Measurements from ENCODE around the gene MPPED2.

MPPED2 gene, protein sequence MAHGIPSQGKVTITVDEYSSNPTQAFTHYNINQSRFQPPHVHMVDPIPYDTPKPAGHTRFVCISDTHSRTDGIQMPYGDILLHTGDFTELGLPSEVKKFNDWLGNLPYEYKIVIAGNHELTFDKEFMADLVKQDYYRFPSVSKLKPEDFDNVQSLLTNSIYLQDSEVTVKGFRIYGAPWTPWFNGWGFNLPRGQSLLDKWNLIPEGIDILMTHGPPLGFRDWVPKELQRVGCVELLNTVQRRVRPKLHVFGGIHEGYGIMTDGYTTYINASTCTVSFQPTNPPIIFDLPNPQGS

DNA sequence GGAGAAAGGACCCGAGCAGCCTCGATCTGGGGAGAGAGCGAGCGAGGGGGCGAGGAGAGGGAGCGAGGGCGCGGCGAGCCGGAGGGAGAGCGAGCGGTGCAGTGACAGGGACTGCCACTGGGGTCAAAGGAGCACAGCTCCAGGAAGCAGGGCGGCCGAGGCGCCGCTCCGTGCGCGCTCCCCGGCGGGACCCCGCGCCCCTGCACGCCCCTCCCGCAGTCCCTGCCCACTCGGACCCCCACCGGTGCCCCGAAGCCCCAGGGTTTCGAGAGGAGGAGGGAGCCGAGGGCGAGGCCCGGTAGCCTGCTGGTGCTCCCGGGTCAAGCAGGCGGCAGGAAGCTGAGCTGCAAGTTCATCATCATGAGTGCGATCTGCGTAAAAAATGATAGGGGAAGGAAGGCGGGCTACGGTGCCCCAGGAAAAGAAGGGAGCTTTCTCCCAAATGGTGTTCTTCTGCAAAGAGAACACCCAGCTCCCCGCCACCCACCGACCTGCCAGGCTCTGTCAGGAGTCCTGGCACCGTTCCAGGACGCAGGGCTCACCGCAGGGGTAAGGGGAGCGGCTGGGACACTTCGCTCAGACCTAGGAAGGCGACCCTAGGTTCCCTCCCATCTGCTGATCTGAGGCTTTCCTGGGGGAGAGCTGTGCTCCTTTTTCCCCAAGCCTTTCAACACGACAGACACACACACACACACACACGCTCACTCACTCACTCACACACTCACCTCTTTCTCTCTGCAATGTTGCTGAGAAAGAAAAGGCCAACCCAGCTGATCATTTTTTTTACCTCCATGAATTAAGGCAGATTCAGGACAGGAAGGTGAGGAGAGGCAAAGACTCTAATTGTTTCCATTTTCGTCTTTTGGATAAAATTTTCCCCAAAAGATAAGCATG lies at the start of gene MPPED2:
MPPED2 (minus strand) TSS at position 103 of the 894 bp plus-strand sequence. CDS start 5,980 bp downstream, outside the sequence.
- DNase-seq: no peak

DNA sequence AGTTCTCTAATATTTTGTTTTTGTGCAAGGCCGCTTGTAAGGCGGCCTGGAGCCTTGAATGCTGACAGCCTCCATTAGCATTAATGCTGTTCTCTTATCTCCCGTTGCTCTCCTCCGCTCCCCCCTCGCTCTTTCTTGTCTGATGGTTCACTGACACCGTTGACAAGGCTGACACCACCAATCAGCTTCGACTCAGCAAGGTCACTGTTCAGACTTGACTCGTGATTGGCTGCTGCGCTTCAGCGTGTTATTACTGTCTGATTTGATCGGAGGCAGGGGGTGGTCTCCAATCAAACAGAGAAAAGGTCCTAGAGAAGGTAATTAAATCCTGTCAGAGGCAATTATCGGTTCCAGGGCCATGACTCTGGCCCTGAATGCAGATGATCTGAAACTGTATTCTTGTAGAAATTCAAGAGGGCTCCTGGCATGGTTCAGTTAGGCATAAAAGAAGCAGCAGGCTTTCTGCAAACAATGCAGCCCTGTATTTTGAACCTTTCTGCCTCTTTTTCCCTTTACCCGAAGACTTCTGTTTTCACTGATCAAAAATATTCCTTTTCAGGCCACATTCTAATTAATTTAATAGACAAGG lies 49.3 kb upstream of the MPPED2 start:
- no peak for DNase-seq

DNA sequence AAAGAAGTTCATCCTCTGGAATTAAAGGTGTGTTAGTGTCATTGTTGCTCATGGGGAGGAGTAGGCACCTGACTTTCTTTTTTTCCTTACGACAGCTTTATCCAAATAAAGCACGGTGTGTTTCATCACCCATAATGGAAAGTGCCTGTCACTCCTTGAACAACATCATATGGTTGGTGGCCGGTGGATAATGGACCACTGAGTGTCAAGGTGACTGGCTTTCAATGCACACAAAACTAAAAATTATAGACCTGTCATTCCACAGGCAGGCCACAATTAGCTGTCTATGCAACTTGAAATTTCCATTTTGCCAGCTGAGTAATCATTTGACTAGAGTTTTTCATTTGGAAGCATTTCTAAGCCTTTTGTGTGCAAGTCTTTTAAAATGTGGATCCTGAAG lies 45.0 kb upstream of the MPPED2 start:
- no peak for DNase-seq

DNA sequence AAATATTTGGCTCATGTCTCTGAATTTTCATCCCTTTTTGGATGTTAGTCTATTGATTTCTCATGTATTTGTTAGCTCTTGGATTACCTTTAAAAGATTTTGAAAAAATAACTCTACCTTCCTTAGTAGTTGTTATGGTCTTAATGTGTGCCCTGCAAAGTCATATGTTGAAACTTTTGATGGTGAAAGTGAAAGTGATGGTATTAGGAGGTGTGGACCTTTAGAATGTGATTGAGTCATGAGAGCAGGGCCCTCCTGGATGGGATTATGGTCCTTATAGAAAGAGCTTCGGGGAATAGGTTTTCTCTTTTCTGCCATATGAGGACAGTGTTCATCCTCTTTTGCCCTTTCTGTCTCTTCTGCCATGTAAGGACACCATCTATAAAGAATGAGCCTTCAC lies 33.6 kb upstream of the MPPED2 start:
- no peak for DNase-seq

DNA sequence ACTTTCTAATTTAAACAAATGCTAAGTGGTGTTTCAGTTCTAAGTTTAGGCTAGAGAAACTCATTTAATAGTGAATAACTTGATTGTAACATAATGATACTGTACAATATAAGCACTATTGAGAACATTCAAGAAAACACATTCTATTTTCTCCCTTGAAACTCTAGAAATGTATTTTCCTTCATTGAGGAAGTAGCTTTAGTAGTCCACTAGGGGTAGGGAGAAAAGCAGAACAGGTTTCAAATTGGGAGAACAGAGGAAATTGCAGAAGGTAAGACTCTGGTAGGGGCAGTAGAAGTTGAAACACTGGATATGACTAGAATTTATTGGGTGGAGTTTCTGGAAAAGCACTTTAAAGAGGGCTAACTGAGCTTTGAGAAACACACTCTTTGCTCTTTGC lies 31.6 kb upstream of the MPPED2 start:
- DNase-seq: no peak

DNA sequence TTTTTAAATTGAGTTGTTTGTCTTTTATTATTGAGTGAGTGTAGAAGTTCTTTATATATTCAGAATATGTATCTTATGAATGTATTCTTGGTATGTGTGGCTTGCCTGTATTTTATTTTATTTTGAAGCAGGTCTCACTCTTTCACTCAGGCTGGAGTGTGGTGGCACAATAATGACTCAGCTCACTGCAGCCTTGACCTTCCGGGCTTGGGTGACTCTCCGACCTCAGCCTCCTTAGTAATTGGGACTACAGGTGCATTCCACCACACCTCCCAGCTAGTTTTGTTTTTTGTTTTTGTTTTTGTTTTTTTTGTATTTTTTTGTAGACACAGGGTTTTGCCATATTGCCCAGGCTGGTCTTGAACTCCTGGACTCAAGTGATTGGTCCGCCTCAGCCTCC lies 24.5 kb upstream of the MPPED2 start:
- no peak for DNase-seq

DNA sequence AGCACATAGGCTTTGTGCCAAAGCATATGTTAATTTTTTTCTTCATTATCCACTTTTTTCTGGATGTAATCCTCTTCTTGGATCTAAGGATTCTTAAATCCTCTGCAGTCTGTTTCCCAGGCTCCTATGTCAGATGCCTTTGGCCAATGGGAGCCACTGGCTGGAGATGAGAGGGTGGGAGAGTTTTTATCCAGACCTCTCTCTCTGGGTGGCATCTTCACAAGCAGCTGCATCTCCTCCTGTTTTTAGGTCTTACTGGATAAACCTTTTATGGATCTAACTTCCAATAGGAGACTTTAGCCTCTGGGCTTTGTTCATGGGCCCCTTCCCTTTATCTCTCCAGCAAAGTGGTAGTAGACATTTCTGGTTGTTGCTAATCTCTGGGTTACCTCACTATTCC lies 22.4 kb upstream of the MPPED2 start:
- DNase-seq: no peak

DNA sequence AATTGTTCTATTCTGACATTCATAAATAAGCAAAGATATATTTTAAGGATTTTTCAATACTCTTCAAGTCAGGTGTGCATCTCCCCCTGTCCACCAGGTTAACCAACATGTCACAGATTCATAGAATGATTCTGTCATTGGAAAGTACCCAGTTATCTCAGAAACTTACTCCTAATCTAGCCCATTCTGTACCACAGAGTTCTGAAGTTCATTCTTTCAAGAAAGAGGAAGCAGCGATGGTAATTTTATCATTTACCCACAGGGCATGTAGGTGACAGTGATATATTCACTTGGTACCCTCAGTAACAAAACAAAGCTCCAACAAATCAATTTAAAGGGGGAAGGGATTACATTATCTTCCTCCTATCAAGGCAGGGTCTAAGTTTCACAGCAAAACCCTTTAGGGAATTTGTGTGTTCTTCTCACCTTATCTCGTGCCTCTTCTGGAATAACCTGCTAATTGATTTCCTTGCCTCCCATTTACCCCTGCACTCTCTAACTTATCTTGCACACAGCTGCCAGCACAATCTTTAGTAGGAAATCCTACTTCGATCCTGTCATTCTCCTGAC lies 19.0 kb upstream of the MPPED2 start:
- DNase-seq: peak; percentile 80

DNA sequence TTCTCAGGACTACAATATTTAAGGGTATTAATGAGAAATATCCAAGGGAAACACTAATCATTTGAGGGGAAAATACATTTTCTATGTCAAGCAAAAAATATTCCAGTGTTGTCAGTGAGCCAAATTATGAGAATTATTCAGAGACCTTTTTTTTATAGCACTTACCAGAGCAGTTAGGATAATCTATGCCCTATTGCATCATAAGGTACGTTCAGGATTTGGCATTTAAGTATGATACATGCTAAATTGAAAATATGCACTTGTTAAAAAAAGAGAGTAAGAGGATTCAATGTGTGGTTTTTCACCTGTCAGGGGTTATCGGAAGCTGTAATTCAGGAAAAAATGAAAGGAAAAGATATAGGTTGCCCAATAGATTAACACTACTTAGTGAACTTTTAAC lies 17.2 kb upstream of the MPPED2 start:
- no peak for DNase-seq

DNA sequence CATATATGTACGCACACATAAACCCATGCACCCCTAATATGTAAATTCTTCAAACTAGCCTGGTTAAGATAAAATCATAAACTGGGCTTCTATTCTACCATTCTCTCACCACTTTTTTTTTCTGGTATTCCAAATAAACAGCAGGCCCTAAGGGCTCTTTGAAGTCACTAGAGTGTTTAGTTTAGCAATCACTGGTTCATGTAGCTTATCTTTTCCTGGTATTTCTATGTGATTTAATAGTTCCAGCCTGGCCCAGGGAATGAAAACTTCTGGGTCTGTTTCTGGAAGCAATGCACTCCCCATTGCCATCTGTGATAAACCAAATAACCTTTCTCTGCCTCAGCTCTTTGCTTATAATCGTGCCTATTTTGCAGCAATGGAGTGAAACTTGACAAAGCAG lies 10.7 kb upstream of the MPPED2 start:
- DNase-seq: no peak

DNA sequence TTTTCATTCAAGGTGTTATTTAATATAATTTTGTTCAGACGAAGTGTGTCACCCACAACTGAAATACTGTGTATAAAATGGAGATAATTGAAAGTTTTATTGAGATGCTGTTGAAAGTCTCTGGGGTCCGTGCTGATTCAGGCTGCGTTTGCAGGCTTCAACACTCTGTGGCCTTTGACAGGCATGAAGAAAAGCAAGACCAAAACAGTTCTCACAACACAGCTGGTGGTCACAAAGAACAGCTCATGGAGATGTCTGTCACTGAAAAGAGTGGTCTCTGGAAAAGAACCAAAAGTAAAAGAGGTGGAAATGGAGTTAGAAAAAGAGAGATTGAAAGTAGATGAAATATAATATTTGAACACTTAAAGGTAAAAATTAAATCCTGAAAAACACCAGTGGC lies 9.8 kb upstream of the MPPED2 start:
- DNase-seq: no peak

DNA sequence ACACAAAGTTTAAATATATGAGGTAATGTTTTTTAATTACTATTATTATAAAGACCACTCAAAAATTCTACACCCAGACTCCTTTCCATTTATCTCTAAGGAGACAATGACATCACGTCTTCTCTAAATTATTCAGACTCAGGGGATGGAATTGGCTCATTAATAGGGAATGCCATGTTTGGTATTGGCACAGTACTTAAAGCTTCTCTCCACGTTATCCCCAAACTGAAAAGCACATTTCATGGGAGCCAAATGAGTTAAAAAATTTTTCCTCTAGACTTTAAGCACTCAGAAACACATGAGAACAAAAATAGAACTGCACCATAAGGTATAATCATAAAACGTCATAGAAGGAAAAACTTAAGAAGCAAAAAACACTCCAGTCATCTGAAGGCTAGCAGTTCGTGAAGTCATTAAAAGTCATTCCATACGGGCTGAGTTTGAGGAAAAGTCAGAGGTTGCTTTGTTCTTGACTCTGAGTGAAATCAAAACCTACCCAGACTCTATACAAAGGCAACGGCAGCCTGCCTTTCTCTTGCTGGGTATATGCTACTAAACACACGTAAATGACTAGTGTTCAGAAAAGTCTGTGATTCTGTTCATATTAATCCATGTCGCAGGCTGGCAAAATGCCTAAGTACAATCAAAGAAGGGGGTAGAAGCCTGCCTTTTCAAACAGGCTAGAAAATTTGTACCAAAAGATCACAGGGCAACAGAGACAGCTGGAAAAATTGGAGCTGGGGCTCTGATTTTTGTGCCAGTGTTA lies 8.7 kb upstream of the MPPED2 start:
- no peak for DNase-seq

DNA sequence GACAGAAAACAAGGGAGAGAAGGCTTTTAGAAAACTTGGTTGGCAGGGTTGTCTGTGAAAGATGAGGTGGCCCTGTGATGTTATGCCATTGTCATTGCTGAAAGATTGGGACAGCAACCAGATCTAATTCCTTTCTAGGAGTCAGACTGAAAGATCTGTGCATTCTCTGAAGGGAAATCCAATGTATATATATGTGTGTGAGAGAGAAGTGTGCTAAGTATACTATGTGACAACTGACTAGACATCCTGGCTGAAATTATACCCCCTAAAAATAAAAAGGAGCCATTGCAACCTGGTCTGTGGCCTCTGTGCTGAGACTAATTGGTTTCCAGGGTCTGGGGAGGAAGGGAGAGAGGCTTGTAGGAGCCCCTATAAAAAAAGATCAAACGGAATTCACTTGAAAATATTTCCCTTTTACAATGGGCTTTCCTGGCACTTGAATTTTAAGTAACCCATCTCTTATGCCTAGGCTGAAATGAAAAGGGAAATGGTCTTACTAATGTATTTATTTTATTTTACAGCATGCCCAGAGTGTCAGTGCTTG lies 1.2 kb upstream of the MPPED2 start:
- DNase-seq: no peak

DNA sequence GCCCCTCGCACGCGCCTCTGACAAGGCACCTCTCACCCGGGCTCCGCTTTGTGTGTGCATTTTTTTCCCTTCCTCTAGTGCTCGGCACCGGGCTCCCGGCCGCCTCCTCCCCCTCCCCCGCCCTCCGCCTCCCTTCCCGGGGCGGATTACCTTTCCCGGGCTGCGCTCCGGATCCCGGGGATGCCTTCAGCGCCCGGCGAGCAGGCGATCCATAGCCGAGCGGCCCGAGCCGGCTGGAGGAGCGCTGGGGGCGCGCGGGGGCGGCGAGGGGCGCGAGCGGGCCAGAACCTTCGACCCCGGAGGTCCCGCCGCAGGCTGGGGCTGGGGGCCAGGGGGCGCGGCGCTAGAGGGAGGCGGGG lies 282 bp downstream of the MPPED2 start:
- DNase-seq: no peak

DNA sequence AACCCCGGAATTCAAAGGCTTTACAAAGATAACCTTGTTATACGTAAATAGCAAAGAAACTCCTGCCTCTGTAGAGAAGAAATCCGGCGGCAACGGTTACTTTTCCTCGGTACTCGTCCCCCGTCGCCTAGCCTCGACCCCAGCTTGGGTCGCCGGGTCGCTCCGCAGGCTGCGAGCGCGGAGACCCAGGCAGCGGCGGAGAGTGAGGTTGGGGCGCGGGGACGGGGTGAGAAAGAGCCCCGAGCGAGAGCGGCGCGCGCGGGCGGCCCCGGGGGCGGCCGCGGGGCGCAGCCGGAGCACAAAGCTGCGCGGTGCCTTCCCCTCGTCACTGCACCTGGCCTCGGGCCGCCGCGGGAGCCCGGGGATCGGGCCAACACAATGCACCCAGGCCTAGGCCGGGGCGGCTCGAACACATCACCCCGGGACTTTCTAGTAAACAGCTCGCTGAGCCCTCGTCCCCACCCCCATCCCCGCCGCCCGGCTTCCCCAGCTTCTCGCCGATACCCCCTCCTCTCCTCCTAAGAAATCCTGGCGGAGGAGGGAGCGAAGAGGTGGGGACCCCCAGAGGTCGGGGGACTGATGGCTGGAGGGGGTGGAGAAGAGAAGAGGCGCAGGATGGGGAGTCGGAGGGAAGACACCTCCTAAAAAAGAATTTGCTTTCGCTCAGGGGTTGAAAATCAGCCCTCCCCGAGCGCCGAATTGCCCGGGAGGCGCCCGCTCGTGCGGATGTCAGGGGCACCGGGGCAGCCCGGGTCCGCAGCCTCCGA lies 845 bp downstream of the MPPED2 start:
- DNase-seq: no peak

DNA sequence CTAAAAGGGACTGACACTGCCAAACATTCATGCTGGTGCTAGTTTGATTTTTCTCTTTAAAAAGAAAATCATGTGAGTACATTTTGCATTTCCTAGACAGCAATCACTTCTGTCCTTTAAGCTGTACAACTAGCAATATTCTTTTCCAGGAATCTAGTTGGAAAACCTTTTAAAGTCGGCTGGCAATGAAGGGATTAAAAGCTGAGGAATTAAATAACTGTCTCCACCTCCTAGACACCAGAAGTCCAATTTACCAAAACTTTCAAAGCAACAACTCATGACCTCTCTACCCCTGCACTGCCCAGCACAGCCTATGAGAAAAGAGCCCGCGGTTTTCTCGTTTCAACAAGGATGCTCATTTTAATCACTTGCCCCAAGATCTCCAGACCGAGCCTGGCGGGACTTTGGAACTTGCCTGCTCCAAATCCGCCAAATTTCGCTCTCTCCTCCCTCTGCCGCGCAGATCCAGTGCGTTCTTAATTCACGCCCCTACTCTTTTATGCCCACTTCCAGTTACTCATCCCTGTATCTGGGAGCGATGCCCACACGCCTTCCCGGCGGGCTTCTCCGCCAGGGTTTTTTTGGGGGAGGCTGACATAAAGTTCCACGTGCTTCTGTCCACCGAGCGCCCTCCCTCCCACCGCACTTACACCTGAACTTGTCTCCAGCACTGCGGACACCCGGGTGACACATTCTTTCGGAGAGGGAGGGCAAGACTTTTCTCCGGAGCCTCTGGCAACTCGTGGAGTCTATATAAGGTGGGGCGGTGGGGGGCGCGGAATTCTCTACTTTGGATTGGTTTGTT lies 2.5 kb downstream of the MPPED2 start:
- no peak for DNase-seq

DNA sequence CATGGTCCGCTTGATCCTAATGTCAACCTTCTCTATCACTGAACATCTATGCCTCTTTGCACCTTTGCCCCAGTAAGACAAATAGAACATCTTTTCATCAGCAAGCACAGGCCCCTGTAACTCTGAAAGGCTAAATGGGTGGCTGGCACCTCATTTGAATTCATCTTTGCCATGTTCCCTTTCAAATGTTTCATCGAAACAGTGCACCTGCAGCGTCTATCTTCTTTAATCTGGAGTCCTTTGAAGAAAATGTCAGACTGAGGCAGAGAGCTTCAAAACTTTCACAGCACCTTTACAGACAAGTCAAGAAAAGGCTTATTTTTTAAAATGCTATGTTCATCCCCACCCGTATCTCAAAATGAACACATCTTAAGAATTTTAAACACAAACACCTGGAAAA lies 3.4 kb downstream of the MPPED2 start:
- no peak for DNase-seq

DNA sequence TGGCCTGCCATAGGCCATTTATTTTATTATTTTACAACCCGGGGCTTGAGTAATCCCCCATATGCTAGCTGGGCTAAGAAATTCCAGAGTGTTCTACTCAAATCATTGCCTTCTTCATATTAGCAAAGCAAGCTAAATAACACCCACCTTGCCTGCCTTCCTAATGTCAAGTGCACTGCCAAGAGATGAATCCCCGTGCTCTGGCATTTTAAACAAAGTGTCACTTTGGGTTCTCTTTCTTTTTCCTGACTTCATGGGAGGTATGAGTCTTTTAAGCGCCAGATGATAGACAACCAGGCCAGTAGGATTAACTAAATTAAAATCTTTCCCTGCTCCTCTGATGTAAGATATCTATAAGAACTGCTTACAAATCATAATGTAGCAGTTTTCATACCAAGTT lies 4.5 kb downstream of the MPPED2 start:
- DNase-seq: no peak

DNA sequence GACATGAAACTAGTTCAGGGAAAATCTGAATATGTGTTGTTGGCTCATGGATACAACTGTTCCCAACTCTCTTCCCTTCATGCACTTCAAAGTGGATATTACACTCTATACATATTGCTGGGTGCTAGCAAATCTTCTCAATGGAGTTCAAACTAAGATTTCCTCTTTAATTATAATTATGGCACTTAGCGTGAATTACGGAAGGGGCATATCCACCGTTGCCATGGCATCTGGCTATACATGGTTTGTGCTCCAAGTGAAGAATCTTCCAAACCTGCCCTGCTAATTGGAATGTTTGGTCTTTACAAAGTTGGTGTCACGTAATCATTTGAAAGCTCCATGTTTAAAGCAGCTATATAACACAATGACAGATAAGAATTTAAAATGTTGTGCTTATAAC lies 5.6 kb downstream of the MPPED2 start:
- DNase-seq: no peak

DNA sequence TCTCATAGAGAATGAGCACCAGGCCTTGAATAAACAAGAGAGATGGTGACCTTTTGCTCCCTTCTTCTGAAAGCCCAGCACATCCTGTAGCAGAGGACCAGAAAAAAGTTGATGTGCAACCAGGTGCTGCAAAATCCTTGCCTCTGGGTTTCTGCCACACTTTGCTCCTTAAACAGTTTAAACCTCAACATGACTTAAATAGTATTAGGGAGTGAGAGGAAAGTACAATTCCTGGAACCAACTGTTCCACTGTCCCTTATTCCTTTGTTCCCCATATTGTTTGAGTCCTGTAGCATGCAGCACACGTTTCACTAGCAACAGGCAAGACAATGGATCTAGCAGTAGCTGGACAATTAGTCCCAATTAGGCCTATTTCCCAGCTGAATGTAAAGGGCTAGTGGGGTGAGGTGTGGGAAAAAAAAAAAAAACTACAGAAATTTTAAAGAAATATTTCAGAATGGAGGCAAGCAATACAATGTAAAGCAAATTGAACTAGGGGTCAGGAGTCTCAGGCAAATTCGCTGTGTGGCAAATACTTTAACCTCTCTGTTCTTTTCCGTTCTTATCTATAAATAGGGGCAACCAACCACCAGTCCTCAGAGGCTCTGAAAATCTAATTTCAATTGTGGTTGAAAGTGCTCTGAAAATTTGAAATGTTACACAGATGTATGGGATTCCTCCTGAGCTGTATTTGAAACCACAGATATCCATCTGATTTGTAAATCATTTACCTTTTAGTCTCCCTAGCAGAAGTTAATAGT lies 6.6 kb downstream of the MPPED2 start:
- DNase-seq: no peak

All from OCI-M1 (cell line).